Adrenal gland (tissue), 5 donors: ENCODE data around the gene NPTXR.

Source experiments
- POLR2A ChIP-seq, 2 donors: fragments of 450-650 bp; IDR thresholded peaks; one replicate each; pipeline ENCODE4 v1.6.1; 2017; ENCODE audit warnings: antibody characterized with exemption in 2 of 2, mild to moderate bottlenecking in 2 of 2, moderate library complexity in 1 of 2
- TF ChIP-seq, protein P1 (sequence below), 6 experiments: fragments of 450-650 bp in 4 of 6; fragments of 200-600 bp in 2 of 6; sonication (generic) in 1 of 6; IDR thresholded peaks; 1 replicate in 5 of 6; 2 replicates in 1 of 6; pipeline versions ENCODE4 v1.5.1 to v1.8.0; 2016 to 2021; ENCODE audit warnings: antibody characterized with exemption in 6 of 6, mild to moderate bottlenecking in 2 of 6, moderate library complexity in 1 of 6
- donor health status: DM: no; HTN: no; CAD: no.

DNA sequence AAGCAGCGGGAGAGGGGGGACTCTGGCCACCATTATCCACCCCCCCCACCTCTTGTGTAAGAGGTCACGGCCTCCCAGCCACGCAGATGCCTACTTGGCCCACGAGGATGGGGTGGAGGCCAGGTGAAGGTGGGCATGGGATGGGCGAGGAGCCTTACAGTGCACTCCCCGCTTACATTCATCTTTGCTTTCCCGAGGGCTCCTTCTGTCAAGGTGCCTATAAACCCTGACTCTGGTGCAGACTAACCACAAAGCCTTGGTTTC lies 13.1 kb downstream of the NPTXR start:
- no peak for TF ChIP-seq POLR2A (IDR thresholded peaks at IDR 0.05)
- TF ChIP-seq, protein P1, sequence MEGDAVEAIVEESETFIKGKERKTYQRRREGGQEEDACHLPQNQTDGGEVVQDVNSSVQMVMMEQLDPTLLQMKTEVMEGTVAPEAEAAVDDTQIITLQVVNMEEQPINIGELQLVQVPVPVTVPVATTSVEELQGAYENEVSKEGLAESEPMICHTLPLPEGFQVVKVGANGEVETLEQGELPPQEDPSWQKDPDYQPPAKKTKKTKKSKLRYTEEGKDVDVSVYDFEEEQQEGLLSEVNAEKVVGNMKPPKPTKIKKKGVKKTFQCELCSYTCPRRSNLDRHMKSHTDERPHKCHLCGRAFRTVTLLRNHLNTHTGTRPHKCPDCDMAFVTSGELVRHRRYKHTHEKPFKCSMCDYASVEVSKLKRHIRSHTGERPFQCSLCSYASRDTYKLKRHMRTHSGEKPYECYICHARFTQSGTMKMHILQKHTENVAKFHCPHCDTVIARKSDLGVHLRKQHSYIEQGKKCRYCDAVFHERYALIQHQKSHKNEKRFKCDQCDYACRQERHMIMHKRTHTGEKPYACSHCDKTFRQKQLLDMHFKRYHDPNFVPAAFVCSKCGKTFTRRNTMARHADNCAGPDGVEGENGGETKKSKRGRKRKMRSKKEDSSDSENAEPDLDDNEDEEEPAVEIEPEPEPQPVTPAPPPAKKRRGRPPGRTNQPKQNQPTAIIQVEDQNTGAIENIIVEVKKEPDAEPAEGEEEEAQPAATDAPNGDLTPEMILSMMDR (IDR thresholded peaks at IDR 0.05): no peak
